Breast epithelium (tissue), 3 donors: Measurements from ENCODE around the gene DDX10.

Source experiments
- POLR2A ChIP-seq: fragments of 450-650 bp; IDR thresholded peaks from one replicate; pipeline ENCODE4 v1.6.1; 2016; ENCODE audit warnings: antibody characterized with exemption, mild to moderate bottlenecking, moderate library complexity
- POLR2AphosphoS5 ChIP-seq, 3 donors: sonication (generic); formaldehyde crosslinking; IDR thresholded peaks; one replicate each; pipeline ENCODE4 v1.6.1; 2017; ENCODE audit warnings: antibody characterized with exemption in 3 of 3
- TF ChIP-seq, protein P1 (sequence below), 3 donors: fragments of 450-650 bp; IDR thresholded peaks; one replicate each; pipeline ENCODE4 v1.5.1; 2016 to 2017; ENCODE audit warnings: antibody characterized with exemption in 3 of 3, mild to moderate bottlenecking in 3 of 3, moderate library complexity in 3 of 3

DNA sequence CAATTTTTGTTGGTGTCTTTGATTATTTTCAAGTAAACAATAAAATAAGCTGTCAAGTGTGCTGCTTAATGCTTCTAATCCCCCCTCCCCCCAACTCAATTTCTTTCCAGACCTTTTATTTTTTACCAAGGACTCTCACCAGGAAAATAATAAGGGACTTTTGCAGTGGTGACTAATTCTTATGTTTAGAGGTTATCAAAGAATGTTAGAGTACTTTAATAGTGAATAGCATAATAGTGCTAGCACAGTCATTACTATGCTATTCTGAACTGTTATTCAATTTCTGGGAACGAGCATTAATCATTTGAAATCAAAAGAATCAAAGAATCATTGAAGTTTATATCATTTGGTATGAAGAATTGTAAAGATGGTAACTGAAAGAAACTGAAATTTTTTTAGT is 251.4 kb downstream of the DDX10 start:
- TF ChIP-seq POLR2A, result no peak
- TF ChIP-seq POLR2AphosphoS5 (IDR thresholded peaks at IDR 0.05), result no peak
- TF ChIP-seq, protein P1, sequence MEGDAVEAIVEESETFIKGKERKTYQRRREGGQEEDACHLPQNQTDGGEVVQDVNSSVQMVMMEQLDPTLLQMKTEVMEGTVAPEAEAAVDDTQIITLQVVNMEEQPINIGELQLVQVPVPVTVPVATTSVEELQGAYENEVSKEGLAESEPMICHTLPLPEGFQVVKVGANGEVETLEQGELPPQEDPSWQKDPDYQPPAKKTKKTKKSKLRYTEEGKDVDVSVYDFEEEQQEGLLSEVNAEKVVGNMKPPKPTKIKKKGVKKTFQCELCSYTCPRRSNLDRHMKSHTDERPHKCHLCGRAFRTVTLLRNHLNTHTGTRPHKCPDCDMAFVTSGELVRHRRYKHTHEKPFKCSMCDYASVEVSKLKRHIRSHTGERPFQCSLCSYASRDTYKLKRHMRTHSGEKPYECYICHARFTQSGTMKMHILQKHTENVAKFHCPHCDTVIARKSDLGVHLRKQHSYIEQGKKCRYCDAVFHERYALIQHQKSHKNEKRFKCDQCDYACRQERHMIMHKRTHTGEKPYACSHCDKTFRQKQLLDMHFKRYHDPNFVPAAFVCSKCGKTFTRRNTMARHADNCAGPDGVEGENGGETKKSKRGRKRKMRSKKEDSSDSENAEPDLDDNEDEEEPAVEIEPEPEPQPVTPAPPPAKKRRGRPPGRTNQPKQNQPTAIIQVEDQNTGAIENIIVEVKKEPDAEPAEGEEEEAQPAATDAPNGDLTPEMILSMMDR (IDR thresholded peaks at IDR 0.05), result no peak
